ENCODE measurements around the gene MMADHC. TPM values are rescaled to one million over a fixed set of nuclear protein-coding genes. Genes with fewer than 3 reads are reported as not detected.
A peak's percentile ranks its signal among the peaks of the same experiment; 100 is the strongest.

Gene MMADHC
- total and polyA plus RNA-seq, 2 of the 13 experiments (the other 11 are each of a cell fraction or from before 2014, with no cell fraction given), result 90.2 to 210 TPM

DNA sequence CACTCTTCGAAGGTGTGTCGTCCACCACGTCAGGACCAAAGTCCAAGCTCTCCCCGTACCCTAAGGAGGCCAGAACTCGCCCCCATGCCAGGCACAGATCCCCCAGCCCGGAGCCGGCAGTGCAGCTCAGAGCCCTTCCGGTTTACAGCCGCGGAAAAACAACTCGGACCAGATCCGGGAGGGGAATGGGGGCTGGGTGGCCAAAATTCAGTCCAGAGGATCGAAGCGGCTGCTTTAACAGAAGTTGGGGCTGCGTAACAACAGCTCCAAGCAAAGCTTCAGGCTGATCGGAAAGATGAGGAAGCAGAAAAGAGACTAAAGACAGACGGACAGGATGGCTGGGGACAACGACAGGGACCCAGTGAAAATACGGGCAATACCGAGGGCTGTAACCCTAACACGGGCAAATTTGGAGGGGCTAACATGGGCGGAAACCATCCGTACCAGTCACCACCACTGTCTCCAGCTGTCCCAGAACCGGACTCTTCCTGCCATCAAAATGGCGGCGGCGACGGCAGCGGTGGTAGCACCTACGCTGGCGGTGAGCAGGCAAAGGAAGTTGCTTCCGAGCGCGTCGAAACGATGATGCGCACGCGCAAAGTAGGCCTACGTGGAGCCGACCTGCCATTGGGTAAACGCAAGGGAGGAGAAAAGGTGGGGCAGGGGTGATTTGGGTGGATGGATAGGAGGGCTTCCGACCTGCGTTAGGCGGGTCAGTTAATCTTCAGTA is at the start of gene MMADHC (continued):
- peak; percentile 97 for TF ChIP-seq ZNF407 (CRISPR knock-in tag; IDR thresholded peaks at IDR 0.05; ENCODE audit: not compliant biosample characterization)
- TF ChIP-seq HNF4A (CRISPR knock-in tag; IDR thresholded peaks at IDR 0.05), result peak; percentile 97
- peak; percentile 44; the same call in 1 of the 2 replicates for TF ChIP-seq SIN3B (IDR thresholded peaks at IDR 0.05; ENCODE audit: low read length)
- TF ChIP-seq ZNF724P (CRISPR knock-in tag; IDR thresholded peaks at IDR 0.05; ENCODE audit: borderline replicate concordance), result peak; percentile 73; the same call in 1 of the 2 replicates
- TF ChIP-seq KDM5A (IDR thresholded peaks at IDR 0.05; ENCODE audit: borderline replicate concordance, low read length), result peak; percentile 77; the same call in 1 of the 2 replicates
- TF ChIP-seq BORCS8-MEF2B (CRISPR knock-in tag; IDR thresholded peaks at IDR 0.05), result peak; percentile 88
- TF ChIP-seq ISL2 (CRISPR knock-in tag; IDR thresholded peaks at IDR 0.05), result no peak; the same call in 1 of the 2 replicates
- no peak for TF ChIP-seq NR3C1 (CRISPR knock-in tag; IDR thresholded peaks at IDR 0.05)
- peak; percentile 37 for TF ChIP-seq AGO2 (optimal IDR thresholded peaks at IDR 0.05; ENCODE audit: low read depth, low read length)
- TF ChIP-seq, protein P1, sequence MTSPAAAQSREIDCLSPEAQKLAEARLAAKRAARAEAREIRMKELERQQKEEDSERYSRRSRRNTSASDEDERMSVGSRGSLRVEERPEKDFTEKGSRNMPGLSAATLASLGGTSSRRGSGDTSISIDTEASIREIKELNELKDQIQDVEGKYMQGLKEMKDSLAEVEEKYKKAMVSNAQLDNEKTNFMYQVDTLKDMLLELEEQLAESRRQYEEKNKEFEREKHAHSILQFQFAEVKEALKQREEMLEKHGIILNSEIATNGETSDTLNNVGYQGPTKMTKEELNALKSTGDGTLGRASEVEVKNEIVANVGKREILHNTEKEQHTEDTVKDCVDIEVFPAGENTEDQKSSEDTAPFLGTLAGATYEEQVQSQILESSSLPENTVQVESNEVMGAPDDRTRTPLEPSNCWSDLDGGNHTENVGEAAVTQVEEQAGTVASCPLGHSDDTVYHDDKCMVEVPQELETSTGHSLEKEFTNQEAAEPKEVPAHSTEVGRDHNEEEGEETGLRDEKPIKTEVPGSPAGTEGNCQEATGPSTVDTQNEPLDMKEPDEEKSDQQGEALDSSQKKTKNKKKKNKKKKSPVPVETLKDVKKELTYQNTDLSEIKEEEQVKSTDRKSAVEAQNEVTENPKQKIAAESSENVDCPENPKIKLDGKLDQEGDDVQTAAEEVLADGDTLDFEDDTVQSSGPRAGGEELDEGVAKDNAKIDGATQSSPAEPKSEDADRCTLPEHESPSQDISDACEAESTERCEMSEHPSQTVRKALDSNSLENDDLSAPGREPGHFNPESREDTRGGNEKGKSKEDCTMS (CRISPR knock-in tag; conservative IDR thresholded peaks at IDR 0.05), result no peak; the same call in none of the 2 replicates
- peak; percentile 47 for TF ChIP-seq PATZ1 (CRISPR knock-in tag; IDR thresholded peaks at IDR 0.05)
- TF ChIP-seq ZNF768 (CRISPR knock-in tag; IDR thresholded peaks at IDR 0.05), result peak; percentile 56; the same call in 1 of the 2 replicates
- TF ChIP-seq, protein P2, sequence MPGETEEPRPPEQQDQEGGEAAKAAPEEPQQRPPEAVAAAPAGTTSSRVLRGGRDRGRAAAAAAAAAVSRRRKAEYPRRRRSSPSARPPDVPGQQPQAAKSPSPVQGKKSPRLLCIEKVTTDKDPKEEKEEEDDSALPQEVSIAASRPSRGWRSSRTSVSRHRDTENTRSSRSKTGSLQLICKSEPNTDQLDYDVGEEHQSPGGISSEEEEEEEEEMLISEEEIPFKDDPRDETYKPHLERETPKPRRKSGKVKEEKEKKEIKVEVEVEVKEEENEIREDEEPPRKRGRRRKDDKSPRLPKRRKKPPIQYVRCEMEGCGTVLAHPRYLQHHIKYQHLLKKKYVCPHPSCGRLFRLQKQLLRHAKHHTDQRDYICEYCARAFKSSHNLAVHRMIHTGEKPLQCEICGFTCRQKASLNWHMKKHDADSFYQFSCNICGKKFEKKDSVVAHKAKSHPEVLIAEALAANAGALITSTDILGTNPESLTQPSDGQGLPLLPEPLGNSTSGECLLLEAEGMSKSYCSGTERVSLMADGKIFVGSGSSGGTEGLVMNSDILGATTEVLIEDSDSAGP (CRISPR knock-in tag; IDR thresholded peaks at IDR 0.05; ENCODE audit: borderline replicate concordance), result peak; percentile 97
- peak; percentile 67; the same call in 1 of the 2 replicates for TF ChIP-seq GZF1 (CRISPR knock-in tag; IDR thresholded peaks at IDR 0.05)

Measured in HepG2 (cell line).